GM23248 (cell line): ENCODE measurements around the gene OPTC.

Experiments used
- EZH2 ChIP-seq: fragments of 200-600 bp; sonication (generic); IDR thresholded peaks from 2 replicates; pipeline ENCODE4 v1.6.1; 2018; ENCODE audit warnings: antibody characterized with exemption, mild to moderate bottlenecking; ENCODE audit not compliant: insufficient read depth, poor library complexity, severe bottlenecking
- EZH2phosphoT487 ChIP-seq: fragments of 200-600 bp; sonication (generic); IDR thresholded peaks from 2 replicates; pipeline ENCODE4 v1.6.1; 2018; ENCODE audit warnings: antibody characterized with exemption, moderate library complexity, mild to moderate bottlenecking, low read depth; ENCODE audit not compliant: insufficient read depth

GRCh38 chr1:203526130-203526529 lies 32.2 kb downstream of the OPTC start:
- no peak for TF ChIP-seq EZH2phosphoT487
- TF ChIP-seq EZH2 = no peak
